HCT116 (cell line): Measurements from ENCODE around the gene CLEC16A.

Source experiments
- EGR1 ChIP-seq: IDR thresholded peaks from 2 replicates; pipeline ENCODE4 v1.6.1; 2012; ENCODE audit warnings: low read depth
- EZH2 ChIP-seq: fragments of 200-600 bp; sonication (generic); IDR thresholded peaks from 2 replicates; pipeline ENCODE4 v1.6.1; 2017; ENCODE audit warnings: antibody characterized with exemption, mixed run types
- EZH2phosphoT487 ChIP-seq: fragments of 200-600 bp; IDR thresholded peaks from 2 replicates; pipeline ENCODE4 v1.6.1; 2018; ENCODE audit warnings: antibody characterized with exemption, borderline replicate concordance
- POLR2A ChIP-seq: IDR thresholded peaks from 2 replicates; pipeline ENCODE4 v1.7.0; 2011; ENCODE audit warnings: borderline replicate concordance; ENCODE audit not compliant: insufficient read depth, insufficient read length; ENCODE audit errors: extremely low read depth
- POLR2AphosphoS5 ChIP-seq: IDR thresholded peaks from 2 replicates; pipeline ENCODE4 v1.6.1; 2011; ENCODE audit warnings: mild to moderate bottlenecking, low read depth, low read length, moderate library complexity
- RAD21 ChIP-seq: IDR thresholded peaks from 2 replicates; pipeline ENCODE4 v1.6.1; 2012; ENCODE audit warnings: low read depth, mild to moderate bottlenecking
- SIN3A ChIP-seq: IDR thresholded peaks from 2 replicates; pipeline ENCODE4 v1.6.1; 2012; ENCODE audit warnings: low read depth
- ZFX ChIP-seq: fragments of 450-650 bp; IDR thresholded peaks from 2 replicates; pipeline ENCODE4 v1.6.1; 2017
- TF ChIP-seq, protein P1 (sequence below): IDR thresholded peaks from 2 replicates; pipeline ENCODE4 v1.6.1; 2012
- TF ChIP-seq, protein P2 (sequence below): IDR thresholded peaks from 2 replicates; pipeline ENCODE4 v1.6.1; 2012; ENCODE audit warnings: low read depth
- TF ChIP-seq, protein P3 (sequence below), 3 experiments: fragments of 200-600 bp in 1 of 3; sonication (generic) in 1 of 3; IDR thresholded peaks in 2 of 3; conservative IDR thresholded peaks in 1 of 3; 2 replicates each; pipeline ENCODE4 v1.5.1; 2012 to 2017; ENCODE audit warnings: low read depth in 2 of 3, low read length in 2 of 3, antibody characterized with exemption in 1 of 3, borderline replicate concordance in 1 of 3, control low read depth in 1 of 3, mild to moderate bottlenecking in 1 of 3, mixed read lengths in 1 of 3, mixed run types in 1 of 3, moderate library complexity in 1 of 3; ENCODE audit not compliant: insufficient read depth in 1 of 3
- TF ChIP-seq, protein P4 (sequence below): IDR thresholded peaks from 2 replicates; pipeline ENCODE4 v1.6.1; 2012
- TF ChIP-seq, protein P5 (sequence below): IDR thresholded peaks from 2 replicates; pipeline ENCODE4 v1.6.1; 2011; ENCODE audit warnings: mild to moderate bottlenecking, low read length, moderate library complexity; ENCODE audit not compliant: insufficient replicate concordance; ENCODE audit errors: extremely low read depth

DNA sequence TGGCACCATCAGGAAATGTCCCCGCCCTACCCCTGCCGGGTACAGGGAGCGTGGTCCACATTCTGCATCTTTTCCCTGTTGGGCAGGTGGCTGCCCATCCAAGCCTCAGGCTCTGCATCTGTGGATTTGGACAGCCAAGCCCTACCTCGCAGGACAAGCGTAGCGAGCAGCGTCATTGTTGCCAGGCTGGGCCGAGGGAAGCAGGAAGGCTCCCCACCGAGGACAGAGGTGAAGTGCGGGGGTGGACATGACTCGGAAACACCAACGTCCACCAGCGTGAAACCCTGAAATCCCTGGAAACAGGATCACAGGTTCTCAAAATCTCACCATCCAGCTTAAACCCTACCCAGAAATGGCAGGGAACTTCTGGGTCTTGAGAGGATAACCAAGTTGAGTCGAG, 238.0 kb downstream of the CLEC16A start:
- TF ChIP-seq, protein P1, sequence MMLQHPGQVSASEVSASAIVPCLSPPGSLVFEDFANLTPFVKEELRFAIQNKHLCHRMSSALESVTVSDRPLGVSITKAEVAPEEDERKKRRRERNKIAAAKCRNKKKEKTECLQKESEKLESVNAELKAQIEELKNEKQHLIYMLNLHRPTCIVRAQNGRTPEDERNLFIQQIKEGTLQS, result no peak
- TF ChIP-seq POLR2A, result no peak
- TF ChIP-seq POLR2AphosphoS5, result no peak
- no peak for TF ChIP-seq ZFX
- TF ChIP-seq EZH2, result no peak
- no peak for TF ChIP-seq EZH2phosphoT487
- TF ChIP-seq, protein P2, sequence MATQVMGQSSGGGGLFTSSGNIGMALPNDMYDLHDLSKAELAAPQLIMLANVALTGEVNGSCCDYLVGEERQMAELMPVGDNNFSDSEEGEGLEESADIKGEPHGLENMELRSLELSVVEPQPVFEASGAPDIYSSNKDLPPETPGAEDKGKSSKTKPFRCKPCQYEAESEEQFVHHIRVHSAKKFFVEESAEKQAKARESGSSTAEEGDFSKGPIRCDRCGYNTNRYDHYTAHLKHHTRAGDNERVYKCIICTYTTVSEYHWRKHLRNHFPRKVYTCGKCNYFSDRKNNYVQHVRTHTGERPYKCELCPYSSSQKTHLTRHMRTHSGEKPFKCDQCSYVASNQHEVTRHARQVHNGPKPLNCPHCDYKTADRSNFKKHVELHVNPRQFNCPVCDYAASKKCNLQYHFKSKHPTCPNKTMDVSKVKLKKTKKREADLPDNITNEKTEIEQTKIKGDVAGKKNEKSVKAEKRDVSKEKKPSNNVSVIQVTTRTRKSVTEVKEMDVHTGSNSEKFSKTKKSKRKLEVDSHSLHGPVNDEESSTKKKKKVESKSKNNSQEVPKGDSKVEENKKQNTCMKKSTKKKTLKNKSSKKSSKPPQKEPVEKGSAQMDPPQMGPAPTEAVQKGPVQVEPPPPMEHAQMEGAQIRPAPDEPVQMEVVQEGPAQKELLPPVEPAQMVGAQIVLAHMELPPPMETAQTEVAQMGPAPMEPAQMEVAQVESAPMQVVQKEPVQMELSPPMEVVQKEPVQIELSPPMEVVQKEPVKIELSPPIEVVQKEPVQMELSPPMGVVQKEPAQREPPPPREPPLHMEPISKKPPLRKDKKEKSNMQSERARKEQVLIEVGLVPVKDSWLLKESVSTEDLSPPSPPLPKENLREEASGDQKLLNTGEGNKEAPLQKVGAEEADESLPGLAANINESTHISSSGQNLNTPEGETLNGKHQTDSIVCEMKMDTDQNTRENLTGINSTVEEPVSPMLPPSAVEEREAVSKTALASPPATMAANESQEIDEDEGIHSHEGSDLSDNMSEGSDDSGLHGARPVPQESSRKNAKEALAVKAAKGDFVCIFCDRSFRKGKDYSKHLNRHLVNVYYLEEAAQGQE, result no peak
- TF ChIP-seq, protein P3, sequence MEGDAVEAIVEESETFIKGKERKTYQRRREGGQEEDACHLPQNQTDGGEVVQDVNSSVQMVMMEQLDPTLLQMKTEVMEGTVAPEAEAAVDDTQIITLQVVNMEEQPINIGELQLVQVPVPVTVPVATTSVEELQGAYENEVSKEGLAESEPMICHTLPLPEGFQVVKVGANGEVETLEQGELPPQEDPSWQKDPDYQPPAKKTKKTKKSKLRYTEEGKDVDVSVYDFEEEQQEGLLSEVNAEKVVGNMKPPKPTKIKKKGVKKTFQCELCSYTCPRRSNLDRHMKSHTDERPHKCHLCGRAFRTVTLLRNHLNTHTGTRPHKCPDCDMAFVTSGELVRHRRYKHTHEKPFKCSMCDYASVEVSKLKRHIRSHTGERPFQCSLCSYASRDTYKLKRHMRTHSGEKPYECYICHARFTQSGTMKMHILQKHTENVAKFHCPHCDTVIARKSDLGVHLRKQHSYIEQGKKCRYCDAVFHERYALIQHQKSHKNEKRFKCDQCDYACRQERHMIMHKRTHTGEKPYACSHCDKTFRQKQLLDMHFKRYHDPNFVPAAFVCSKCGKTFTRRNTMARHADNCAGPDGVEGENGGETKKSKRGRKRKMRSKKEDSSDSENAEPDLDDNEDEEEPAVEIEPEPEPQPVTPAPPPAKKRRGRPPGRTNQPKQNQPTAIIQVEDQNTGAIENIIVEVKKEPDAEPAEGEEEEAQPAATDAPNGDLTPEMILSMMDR (IDR thresholded peaks at IDR 0.05 in 2 of 3, conservative IDR thresholded peaks at IDR 0.05 in 1 of 3; ENCODE audit: borderline replicate concordance in 1 of 3, insufficient read depth in 1 of 3, low read depth in 2 of 3, low read length in 2 of 3), result no peak
- no peak for TF ChIP-seq EGR1
- no peak for TF ChIP-seq RAD21
- TF ChIP-seq SIN3A, result no peak
- TF ChIP-seq, protein P4, sequence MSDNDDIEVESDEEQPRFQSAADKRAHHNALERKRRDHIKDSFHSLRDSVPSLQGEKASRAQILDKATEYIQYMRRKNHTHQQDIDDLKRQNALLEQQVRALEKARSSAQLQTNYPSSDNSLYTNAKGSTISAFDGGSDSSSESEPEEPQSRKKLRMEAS, result no peak
- TF ChIP-seq, protein P5, sequence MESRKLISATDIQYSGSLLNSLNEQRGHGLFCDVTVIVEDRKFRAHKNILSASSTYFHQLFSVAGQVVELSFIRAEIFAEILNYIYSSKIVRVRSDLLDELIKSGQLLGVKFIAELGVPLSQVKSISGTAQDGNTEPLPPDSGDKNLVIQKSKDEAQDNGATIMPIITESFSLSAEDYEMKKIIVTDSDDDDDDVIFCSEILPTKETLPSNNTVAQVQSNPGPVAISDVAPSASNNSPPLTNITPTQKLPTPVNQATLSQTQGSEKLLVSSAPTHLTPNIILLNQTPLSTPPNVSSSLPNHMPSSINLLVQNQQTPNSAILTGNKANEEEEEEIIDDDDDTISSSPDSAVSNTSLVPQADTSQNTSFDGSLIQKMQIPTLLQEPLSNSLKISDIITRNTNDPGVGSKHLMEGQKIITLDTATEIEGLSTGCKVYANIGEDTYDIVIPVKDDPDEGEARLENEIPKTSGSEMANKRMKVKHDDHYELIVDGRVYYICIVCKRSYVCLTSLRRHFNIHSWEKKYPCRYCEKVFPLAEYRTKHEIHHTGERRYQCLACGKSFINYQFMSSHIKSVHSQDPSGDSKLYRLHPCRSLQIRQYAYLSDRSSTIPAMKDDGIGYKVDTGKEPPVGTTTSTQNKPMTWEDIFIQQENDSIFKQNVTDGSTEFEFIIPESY, result no peak
